ENCODE data around the gene DIS3L2. TPM values are rescaled to one million over a fixed set of nuclear protein-coding genes. Genes with fewer than 3 reads are reported as not detected.

Gene DIS3L2
- total RNA-seq, 1 donor from 2014 or later = 24.0 TPM

DNA sequence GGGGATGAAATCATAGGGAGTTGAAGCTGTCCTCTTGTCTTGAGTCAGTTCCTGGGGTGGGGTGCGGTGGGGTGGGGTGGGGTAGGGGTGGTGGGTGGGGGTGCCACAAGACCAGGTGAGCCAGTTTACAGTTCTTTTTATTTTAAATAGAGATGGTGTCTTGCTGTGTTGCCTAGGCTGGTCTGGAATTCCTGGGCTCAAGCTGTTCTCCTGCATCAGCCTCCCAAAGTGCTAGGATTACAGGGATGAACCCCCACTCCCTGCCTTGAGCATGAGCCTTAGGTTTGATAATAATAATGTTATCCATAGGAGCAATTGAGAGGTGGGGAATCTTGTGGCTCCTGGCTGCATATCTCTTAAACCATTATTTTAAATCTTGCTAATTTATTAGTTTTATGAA, 234.0 kb downstream of the DIS3L2 start:
- Histone ChIP-seq H3K27ac (ENCODE audit: low read depth, low read length) (no peak overlapping the region), H3K4me3 (ENCODE audit: insufficient read depth, low read depth, low read length) (no peak overlapping the region), H4K20me1 (ENCODE audit: insufficient read depth, low read length) (no peaks in the 10 kb centered on the region), H3K9me3 (ENCODE audit: insufficient read depth, low read depth, low read length) (no peaks in the 10 kb centered on the region), H3K36me3 (ENCODE audit: insufficient read depth, low read length) (no peaks in the 10 kb centered on the region), H3K27me3 (ENCODE audit: insufficient read depth, low read length) (no peaks in the 10 kb centered on the region), H3K4me2 (ENCODE audit: low read length) (no peak overlapping the region), H3K79me2 (ENCODE audit: insufficient read depth, low read length) (no peaks in the 10 kb centered on the region), H3K4me1 (ENCODE audit: insufficient read depth, low read length) (no peaks in the 10 kb centered on the region), H2AFZ (ENCODE audit: low read depth, low read length) (no peak overlapping the region), H3K9ac (ENCODE audit: low read length) (no peak overlapping the region)
- DNase-seq (ENCODE audit: low read depth) (no peak), FAIRE-seq (no peak)
- TF ChIP-seq, protein P1, sequence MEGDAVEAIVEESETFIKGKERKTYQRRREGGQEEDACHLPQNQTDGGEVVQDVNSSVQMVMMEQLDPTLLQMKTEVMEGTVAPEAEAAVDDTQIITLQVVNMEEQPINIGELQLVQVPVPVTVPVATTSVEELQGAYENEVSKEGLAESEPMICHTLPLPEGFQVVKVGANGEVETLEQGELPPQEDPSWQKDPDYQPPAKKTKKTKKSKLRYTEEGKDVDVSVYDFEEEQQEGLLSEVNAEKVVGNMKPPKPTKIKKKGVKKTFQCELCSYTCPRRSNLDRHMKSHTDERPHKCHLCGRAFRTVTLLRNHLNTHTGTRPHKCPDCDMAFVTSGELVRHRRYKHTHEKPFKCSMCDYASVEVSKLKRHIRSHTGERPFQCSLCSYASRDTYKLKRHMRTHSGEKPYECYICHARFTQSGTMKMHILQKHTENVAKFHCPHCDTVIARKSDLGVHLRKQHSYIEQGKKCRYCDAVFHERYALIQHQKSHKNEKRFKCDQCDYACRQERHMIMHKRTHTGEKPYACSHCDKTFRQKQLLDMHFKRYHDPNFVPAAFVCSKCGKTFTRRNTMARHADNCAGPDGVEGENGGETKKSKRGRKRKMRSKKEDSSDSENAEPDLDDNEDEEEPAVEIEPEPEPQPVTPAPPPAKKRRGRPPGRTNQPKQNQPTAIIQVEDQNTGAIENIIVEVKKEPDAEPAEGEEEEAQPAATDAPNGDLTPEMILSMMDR (IDR thresholded peaks at IDR 0.05; ENCODE audit: insufficient read depth, low read depth, low read length) = no peak
- no peak for TF ChIP-seq EZH2 (IDR thresholded peaks at IDR 0.05; ENCODE audit: insufficient read depth, low read length)
- Mint-ChIP-seq H3K4me1 (ENCODE audit: low read depth, unreplicated experiment) (peaks cover 8% of the 10 kb centered on the region), H3K36me3 (ENCODE audit: low read depth, unreplicated experiment) (peaks cover 14% of the 10 kb centered on the region), H3K27ac (ENCODE audit: unreplicated experiment) (no peak overlapping the region), H3K9me3 (ENCODE audit: unreplicated experiment) (peaks cover 6% of the 10 kb centered on the region), H3K27me3 (ENCODE audit: low read depth, unreplicated experiment) (no peaks in the 10 kb centered on the region), H3K4me3 (ENCODE audit: unreplicated experiment) (no peak overlapping the region)

DNA sequence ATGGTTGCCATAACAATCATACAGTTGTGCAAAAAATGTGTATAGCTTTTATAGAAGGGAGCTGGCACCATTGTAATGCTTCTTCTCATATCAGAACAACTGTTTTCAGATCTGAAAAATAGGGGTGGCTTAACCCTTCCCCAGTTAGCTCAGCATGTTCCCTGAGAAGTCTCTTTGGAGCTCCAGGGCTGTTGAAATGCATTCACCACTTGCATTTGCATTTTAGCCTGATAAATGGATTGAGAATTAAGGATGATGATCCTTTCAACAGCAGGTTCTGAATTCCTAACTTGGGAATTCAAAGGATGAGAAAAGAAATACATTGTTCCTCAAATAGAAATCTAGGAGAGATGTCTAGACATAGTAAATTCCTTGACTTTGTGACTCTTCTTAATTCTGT, 235.3 kb downstream of the DIS3L2 start:
- Mint-ChIP-seq H3K9me3 (ENCODE audit: unreplicated experiment) (peaks cover 6% of the 10 kb centered on the region), H3K4me3 (ENCODE audit: unreplicated experiment) (no peak overlapping the region), H3K27ac (ENCODE audit: unreplicated experiment) (no peak overlapping the region), H3K27me3 (ENCODE audit: low read depth, unreplicated experiment) (no peaks in the 10 kb centered on the region), H3K4me1 (ENCODE audit: low read depth, unreplicated experiment) (peaks cover 8% of the 10 kb centered on the region), H3K36me3 (ENCODE audit: low read depth, unreplicated experiment) (peaks cover 22% of the 10 kb centered on the region)
- H3K4me3 ChIP-seq (ENCODE audit: insufficient read depth, low read depth, low read length) = no peak overlapping the region
- no peaks in the 10 kb centered on the region for H3K27me3 ChIP-seq (ENCODE audit: insufficient read depth, low read length)
- no peaks in the 10 kb centered on the region for H3K4me1 ChIP-seq (ENCODE audit: insufficient read depth, low read length)
- no peak for DNase-seq (ENCODE audit: low read depth)
- H3K9me3 ChIP-seq (ENCODE audit: insufficient read depth, low read depth, low read length) = no peaks in the 10 kb centered on the region
- no peaks in the 10 kb centered on the region for H3K79me2 ChIP-seq (ENCODE audit: insufficient read depth, low read length)
- TF ChIP-seq, protein P1 (IDR thresholded peaks at IDR 0.05; ENCODE audit: insufficient read depth, low read depth, low read length) = no peak
- H3K36me3 ChIP-seq (ENCODE audit: insufficient read depth, low read length) = no peaks in the 10 kb centered on the region
- no peak overlapping the region for H3K27ac ChIP-seq (ENCODE audit: low read depth, low read length)
- H4K20me1 ChIP-seq (ENCODE audit: insufficient read depth, low read length) = no peaks in the 10 kb centered on the region
- H3K9ac ChIP-seq (ENCODE audit: low read length) = no peak overlapping the region
- H2AFZ ChIP-seq (ENCODE audit: low read depth, low read length) = no peak overlapping the region
- no peak for FAIRE-seq
- no peak overlapping the region for H3K4me2 ChIP-seq (ENCODE audit: low read length)

- Mint-ChIP-seq H3K27me3 (ENCODE audit: low read depth, unreplicated experiment) (no peaks in the 10 kb centered on the region), H3K36me3 (ENCODE audit: low read depth, unreplicated experiment) (peaks cover 15% of the 10 kb centered on the region), H3K4me1 (ENCODE audit: low read depth, unreplicated experiment) (peaks cover 23% of the 10 kb centered on the region), H3K9me3 (ENCODE audit: unreplicated experiment) (no peaks in the 10 kb centered on the region), H3K4me3 (ENCODE audit: unreplicated experiment) (no peak overlapping the region), H3K27ac (ENCODE audit: unreplicated experiment) (no peak overlapping the region)
- H3K9ac ChIP-seq (ENCODE audit: low read length) = no peak overlapping the region
- no peak overlapping the region for H2AFZ ChIP-seq (ENCODE audit: low read depth, low read length)
- H3K79me2 ChIP-seq (ENCODE audit: insufficient read depth, low read length) = no peaks in the 10 kb centered on the region
- no peaks in the 10 kb centered on the region for H3K27me3 ChIP-seq (ENCODE audit: insufficient read depth, low read length)
- H3K4me2 ChIP-seq (ENCODE audit: low read length) = no peak overlapping the region
- H3K36me3 ChIP-seq (ENCODE audit: insufficient read depth, low read length) = no peaks in the 10 kb centered on the region
- TF ChIP-seq, protein P1 (IDR thresholded peaks at IDR 0.05; ENCODE audit: insufficient read depth, low read depth, low read length) = no peak
- TF ChIP-seq EZH2 (IDR thresholded peaks at IDR 0.05; ENCODE audit: insufficient read depth, low read length) = no peak
- no peaks in the 10 kb centered on the region for H3K9me3 ChIP-seq (ENCODE audit: insufficient read depth, low read depth, low read length)
- peaks cover 4% of the 10 kb centered on the region for H3K4me1 ChIP-seq (ENCODE audit: insufficient read depth, low read length)
- H3K4me3 ChIP-seq (ENCODE audit: insufficient read depth, low read depth, low read length) = no peak overlapping the region
- no peak for FAIRE-seq
- H3K27ac ChIP-seq (ENCODE audit: low read depth, low read length) = no peak overlapping the region
- no peak for DNase-seq (ENCODE audit: low read depth)
- H4K20me1 ChIP-seq (ENCODE audit: insufficient read depth, low read length) = peaks cover 8% of the 10 kb centered on the region
Measured at GRCh38 chr2:232200195-232200594, 238.7 kb downstream of the DIS3L2 start.
